ENCODE data around the gene DSG2. TPM values are rescaled to one million over a fixed set of nuclear protein-coding genes. Genes with fewer than 3 reads are reported as not detected.

DSG2 gene
- total RNA-seq, 1 donor from 2014 or later: not detected

- ATAC-seq (ENCODE audit: low read depth) (no peak), DNase-seq (no peak)
- H3K36me3 Mint-ChIP-seq (ENCODE audit: low read depth): no peaks in the 10 kb centered on the region
- H3K4me1 Mint-ChIP-seq: no peaks in the 10 kb centered on the region
- no peaks in the 10 kb centered on the region for H3K9me3 Mint-ChIP-seq
- H3K27me3 Mint-ChIP-seq: no peaks in the 10 kb centered on the region
- no peak for TF ChIP-seq CTCF (IDR thresholded peaks at IDR 0.05)
- intact Hi-C loops (cut with micrococcal nuclease): no loop called here
- no peak overlapping the region for H3K27ac Mint-ChIP-seq
- ChIA-PET CTCF (no interaction called here), POLR2A (no interaction called here)
- no peak overlapping the region for H3K4me3 Mint-ChIP-seq
These were observed 88.0 kb downstream of the DSG2 start for GRCh38 chr18:31585991-31586390.

- DNase-seq (no peak), ATAC-seq (ENCODE audit: low read depth) (no peak)
- Mint-ChIP-seq H3K36me3 (ENCODE audit: low read depth) (no peaks in the 10 kb centered on the region), H3K4me3 (no peak overlapping the region), H3K27me3 (no peaks in the 10 kb centered on the region), H3K27ac (no peak overlapping the region), H3K9me3 (no peaks in the 10 kb centered on the region), H3K4me1 (no peaks in the 10 kb centered on the region)
- intact Hi-C loops (cut with micrococcal nuclease): no loop called here
- CTCF ChIA-PET: no interaction called here
- TF ChIP-seq CTCF (IDR thresholded peaks at IDR 0.05): no peak
- POLR2A ChIA-PET: no interaction called here
These were observed 88.6 kb downstream of the DSG2 start for GRCh38 chr18:31586616-31587015.

GRCh38 chr18:31587529-31587928 is 89.6 kb downstream of the DSG2 start:
- no peak for ATAC-seq (ENCODE audit: low read depth)
- no peak for TF ChIP-seq CTCF (IDR thresholded peaks at IDR 0.05)
- ChIA-PET POLR2A (no interaction called here), CTCF (no interaction called here)
- Mint-ChIP-seq H3K27me3 (no peaks in the 10 kb centered on the region), H3K4me1 (no peaks in the 10 kb centered on the region), H3K9me3 (no peaks in the 10 kb centered on the region), H3K4me3 (no peak overlapping the region), H3K36me3 (ENCODE audit: low read depth) (no peaks in the 10 kb centered on the region), H3K27ac (no peak overlapping the region)
- intact Hi-C loops (cut with micrococcal nuclease): no loop called here
- DNase-seq: no peak

- no peaks in the 10 kb centered on the region for H3K36me3 Mint-ChIP-seq (ENCODE audit: low read depth)
- no peaks in the 10 kb centered on the region for H3K9me3 Mint-ChIP-seq
- H3K27me3 Mint-ChIP-seq: no peaks in the 10 kb centered on the region
- H3K4me1 Mint-ChIP-seq: no peaks in the 10 kb centered on the region
- ChIA-PET CTCF (no interaction called here), POLR2A (no interaction called here)
- no peak for TF ChIP-seq CTCF (IDR thresholded peaks at IDR 0.05)
- intact Hi-C loops (cut with micrococcal nuclease): no loop called here
- DNase-seq (no peak), ATAC-seq (ENCODE audit: low read depth) (no peak)
- no peak overlapping the region for H3K27ac Mint-ChIP-seq
- no peak overlapping the region for H3K4me3 Mint-ChIP-seq
These were observed 92.6 kb downstream of the DSG2 start for GRCh38 chr18:31590570-31590969.

- ATAC-seq (ENCODE audit: low read depth) (no peak), DNase-seq (no peak)
- H3K4me3 Mint-ChIP-seq: no peak overlapping the region
- H3K27ac Mint-ChIP-seq: no peak overlapping the region
- no peaks in the 10 kb centered on the region for H3K27me3 Mint-ChIP-seq
- H3K36me3 Mint-ChIP-seq (ENCODE audit: low read depth): no peaks in the 10 kb centered on the region
- no peaks in the 10 kb centered on the region for H3K4me1 Mint-ChIP-seq
- CTCF ChIA-PET: no interaction called here
- intact Hi-C loops (cut with micrococcal nuclease): no loop called here
- POLR2A ChIA-PET: no interaction called here
- no peak for TF ChIP-seq CTCF (IDR thresholded peaks at IDR 0.05)
- no peaks in the 10 kb centered on the region for H3K9me3 Mint-ChIP-seq
These were observed 93.1 kb downstream of the DSG2 start for GRCh38 chr18:31591113-31591512.
